ENCODE data around the gene ITPRID2.

- TF ChIP-seq, protein P1, sequence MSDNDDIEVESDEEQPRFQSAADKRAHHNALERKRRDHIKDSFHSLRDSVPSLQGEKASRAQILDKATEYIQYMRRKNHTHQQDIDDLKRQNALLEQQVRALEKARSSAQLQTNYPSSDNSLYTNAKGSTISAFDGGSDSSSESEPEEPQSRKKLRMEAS (IDR thresholded peaks at IDR 0.05; ENCODE audit: low read depth, low read length) = no peak
- TF ChIP-seq, protein P2, sequence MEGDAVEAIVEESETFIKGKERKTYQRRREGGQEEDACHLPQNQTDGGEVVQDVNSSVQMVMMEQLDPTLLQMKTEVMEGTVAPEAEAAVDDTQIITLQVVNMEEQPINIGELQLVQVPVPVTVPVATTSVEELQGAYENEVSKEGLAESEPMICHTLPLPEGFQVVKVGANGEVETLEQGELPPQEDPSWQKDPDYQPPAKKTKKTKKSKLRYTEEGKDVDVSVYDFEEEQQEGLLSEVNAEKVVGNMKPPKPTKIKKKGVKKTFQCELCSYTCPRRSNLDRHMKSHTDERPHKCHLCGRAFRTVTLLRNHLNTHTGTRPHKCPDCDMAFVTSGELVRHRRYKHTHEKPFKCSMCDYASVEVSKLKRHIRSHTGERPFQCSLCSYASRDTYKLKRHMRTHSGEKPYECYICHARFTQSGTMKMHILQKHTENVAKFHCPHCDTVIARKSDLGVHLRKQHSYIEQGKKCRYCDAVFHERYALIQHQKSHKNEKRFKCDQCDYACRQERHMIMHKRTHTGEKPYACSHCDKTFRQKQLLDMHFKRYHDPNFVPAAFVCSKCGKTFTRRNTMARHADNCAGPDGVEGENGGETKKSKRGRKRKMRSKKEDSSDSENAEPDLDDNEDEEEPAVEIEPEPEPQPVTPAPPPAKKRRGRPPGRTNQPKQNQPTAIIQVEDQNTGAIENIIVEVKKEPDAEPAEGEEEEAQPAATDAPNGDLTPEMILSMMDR (IDR thresholded peaks at IDR 0.05; ENCODE audit: low read depth, low read length) = no peak
- TF ChIP-seq POLR2A (IDR thresholded peaks at IDR 0.05; ENCODE audit: extremely low read depth, insufficient read length) = no peak
Measured at GRCh38 chr2:181943411-181944124, 52.0 kb downstream of the ITPRID2 start.
